ENCODE results near the gene EML5. TPM values are rescaled to one million over a fixed set of nuclear protein-coding genes. Genes with fewer than 3 reads are reported as not detected.

Gene EML5
- total RNA-seq, 4 donors from 2014 or later: 0.35 to 3.3 (median 1.3) TPM

DNA sequence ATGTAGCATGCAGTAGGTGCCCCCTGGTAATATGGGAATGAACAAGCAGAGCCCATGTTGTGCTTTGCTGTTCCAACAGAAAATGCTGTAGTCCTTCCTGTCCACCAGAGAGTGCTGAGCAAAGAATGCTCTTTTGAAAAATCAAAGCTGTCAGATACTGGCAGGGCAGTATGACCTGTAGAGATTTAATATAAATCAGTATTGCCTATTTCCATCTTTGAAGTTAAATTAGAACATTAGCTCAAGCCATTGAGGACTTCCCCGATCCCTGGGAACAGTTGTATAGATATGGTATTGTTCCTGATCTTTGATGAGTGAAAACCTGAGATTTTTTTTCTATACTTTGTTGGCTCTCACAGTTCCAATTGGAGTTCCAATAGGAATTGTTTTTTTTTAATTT is 44.7 kb upstream of the EML5 start:
- Histone ChIP-seq H3K27ac (no peak overlapping the region), H3K27me3 (no peaks in the 10 kb centered on the region), H3K4me1 (no peaks in the 10 kb centered on the region), H3K4me3 (no peak overlapping the region), H3K36me3 (no peaks in the 10 kb centered on the region), H3K9me3 (no peaks in the 10 kb centered on the region)
- DNase-seq: no peak
- TF ChIP-seq, protein P1, sequence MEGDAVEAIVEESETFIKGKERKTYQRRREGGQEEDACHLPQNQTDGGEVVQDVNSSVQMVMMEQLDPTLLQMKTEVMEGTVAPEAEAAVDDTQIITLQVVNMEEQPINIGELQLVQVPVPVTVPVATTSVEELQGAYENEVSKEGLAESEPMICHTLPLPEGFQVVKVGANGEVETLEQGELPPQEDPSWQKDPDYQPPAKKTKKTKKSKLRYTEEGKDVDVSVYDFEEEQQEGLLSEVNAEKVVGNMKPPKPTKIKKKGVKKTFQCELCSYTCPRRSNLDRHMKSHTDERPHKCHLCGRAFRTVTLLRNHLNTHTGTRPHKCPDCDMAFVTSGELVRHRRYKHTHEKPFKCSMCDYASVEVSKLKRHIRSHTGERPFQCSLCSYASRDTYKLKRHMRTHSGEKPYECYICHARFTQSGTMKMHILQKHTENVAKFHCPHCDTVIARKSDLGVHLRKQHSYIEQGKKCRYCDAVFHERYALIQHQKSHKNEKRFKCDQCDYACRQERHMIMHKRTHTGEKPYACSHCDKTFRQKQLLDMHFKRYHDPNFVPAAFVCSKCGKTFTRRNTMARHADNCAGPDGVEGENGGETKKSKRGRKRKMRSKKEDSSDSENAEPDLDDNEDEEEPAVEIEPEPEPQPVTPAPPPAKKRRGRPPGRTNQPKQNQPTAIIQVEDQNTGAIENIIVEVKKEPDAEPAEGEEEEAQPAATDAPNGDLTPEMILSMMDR (IDR thresholded peaks at IDR 0.05): no peak
- no peak for TF ChIP-seq POLR2A (IDR thresholded peaks at IDR 0.05)

DNA sequence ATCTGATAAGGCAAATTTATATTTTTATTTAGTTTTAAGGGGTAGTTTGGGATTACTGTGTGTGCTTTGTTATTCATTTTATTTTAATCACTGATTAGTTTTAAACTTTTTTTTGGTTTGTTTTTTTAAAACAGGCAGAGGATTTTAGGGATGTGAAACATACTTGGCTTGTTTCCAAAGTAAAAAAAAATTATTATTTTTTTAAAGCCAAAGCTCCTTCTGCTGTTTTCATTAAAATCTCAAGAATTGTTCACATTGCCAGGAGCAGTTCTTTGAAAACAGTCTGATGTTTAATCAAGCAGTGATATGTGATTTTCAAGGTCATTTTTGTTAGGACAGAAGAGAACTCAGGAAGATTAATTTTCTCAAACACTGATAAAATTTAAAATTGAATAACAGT is 42.9 kb upstream of the EML5 start:
- H3K27me3 ChIP-seq: no peaks in the 10 kb centered on the region
- H3K9me3 ChIP-seq: no peaks in the 10 kb centered on the region
- no peaks in the 10 kb centered on the region for H3K36me3 ChIP-seq
- no peak overlapping the region for H3K27ac ChIP-seq
- H3K4me3 ChIP-seq: no peak overlapping the region
- TF ChIP-seq POLR2A (IDR thresholded peaks at IDR 0.05): no peak
- TF ChIP-seq, protein P1 (IDR thresholded peaks at IDR 0.05): no peak
- no peak for DNase-seq
- H3K4me1 ChIP-seq: no peaks in the 10 kb centered on the region

DNA sequence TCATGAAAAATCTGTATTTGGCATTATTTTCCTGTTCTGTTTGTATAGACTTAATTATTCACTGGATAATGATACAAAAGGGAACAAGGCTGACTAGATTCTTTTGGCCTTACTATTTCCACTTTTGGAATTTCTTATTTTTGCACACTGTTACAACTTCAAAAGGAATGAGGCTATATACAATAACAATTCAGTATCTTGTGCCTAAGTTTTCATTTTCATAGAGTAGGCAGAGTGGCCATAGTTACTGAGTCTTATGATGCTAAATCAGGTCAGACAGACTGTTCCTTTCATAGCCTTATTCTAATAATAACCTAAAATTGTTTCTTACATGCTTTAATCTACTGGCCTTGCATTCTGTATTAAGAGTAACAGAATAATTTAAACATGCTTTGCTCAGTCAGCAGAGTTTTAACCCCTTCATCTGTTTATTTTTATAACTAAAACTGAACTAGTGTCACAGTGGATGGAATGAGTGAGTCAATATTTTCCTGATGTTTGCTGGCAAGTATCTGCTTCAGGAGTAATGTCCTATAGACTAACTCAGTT is 42.2 kb upstream of the EML5 start:
- Histone ChIP-seq H3K27ac (no peak overlapping the region), H3K27me3 (no peaks in the 10 kb centered on the region), H3K36me3 (no peaks in the 10 kb centered on the region), H3K4me1 (no peaks in the 10 kb centered on the region), H3K9me3 (no peaks in the 10 kb centered on the region), H3K4me3 (no peak overlapping the region)
- no peak for TF ChIP-seq POLR2A (IDR thresholded peaks at IDR 0.05)
- TF ChIP-seq, protein P1 (IDR thresholded peaks at IDR 0.05): no peak
- no peak for DNase-seq

DNA sequence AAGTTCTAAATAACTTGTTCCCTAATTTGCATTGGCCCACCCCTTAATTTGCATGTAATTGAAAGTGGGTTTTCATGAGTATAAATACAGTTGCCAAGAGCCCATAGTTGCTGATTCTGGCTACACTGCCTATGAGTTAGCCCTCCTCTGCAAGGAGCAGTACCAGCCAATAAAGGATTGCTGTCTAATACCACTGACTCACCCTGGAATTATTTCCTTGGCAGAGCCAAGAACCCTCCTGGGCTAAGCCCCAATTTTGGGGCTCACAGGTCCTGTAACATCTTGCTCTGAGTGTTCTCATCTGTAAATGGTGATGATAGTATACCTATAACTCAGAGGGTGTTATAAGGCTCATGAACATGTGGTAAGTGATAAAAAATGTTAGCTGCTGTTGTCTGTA is 38.5 kb upstream of the EML5 start:
- no peak overlapping the region for H3K4me3 ChIP-seq
- H3K27ac ChIP-seq: no peak overlapping the region
- no peaks in the 10 kb centered on the region for H3K9me3 ChIP-seq
- H3K36me3 ChIP-seq: no peaks in the 10 kb centered on the region
- no peak for DNase-seq
- H3K4me1 ChIP-seq: no peaks in the 10 kb centered on the region
- no peaks in the 10 kb centered on the region for H3K27me3 ChIP-seq
- TF ChIP-seq, protein P1 (IDR thresholded peaks at IDR 0.05): no peak
- no peak for TF ChIP-seq POLR2A (IDR thresholded peaks at IDR 0.05)

DNA sequence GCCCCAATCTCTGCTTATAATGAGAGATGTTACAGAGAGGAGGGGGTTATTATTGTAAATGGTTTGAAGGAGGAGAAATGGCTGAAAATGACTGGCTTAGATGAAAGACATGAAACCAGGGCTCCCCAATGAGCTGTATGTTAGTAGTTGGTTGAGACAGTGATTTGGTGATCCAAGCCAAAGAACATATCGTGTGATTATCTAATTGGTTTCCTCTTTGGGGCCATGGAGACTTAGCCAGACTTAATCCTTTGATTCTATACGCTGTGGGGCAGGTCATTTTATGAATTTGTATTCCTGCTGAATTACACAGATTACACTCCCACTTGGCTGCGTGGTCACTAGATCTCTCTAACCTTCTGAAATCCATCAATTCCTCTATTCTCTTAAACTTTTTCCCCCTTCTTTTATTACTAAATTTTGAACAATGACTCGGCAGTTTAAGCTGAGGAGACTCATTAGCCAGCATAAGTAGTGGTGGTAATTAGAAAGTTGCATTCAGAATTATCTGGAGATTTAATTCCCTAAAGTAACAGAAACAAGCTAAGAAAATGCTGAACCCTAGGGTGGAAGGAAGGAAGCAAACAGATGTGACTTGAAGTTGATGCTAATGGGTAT is 37.0 kb upstream of the EML5 start:
- Histone ChIP-seq H3K4me1 (peaks cover 0 to 6% (median 0%) of the 10 kb centered on the region in 4 donors), H3K27me3 (no peaks in the 10 kb centered on the region), H3K4me3 (no peak overlapping the region), H3K9me3 (no peaks in the 10 kb centered on the region), H3K36me3 (no peaks in the 10 kb centered on the region), H3K27ac (no peak overlapping the region)
- TF ChIP-seq, protein P1 (IDR thresholded peaks at IDR 0.05): no peak
- no peak for TF ChIP-seq POLR2A (IDR thresholded peaks at IDR 0.05)
- no peak for DNase-seq
